MM.1S (cell line): ENCODE measurements around the gene OR10A5.

Experiments used
- DNase-seq: peaks from one replicate; pipeline ENCODE4 v3.0.0-alpha.2; 2015
- H2AFZ ChIP-seq: fragments of 300-600 bp; sonication (generic); 2 replicates; pipeline ENCODE4 v1.6.0; 2016; ENCODE audit warnings: antibody characterized with exemption, low read length
- H3F3A ChIP-seq: fragments of 300-600 bp; sonication (generic); 2 replicates; pipeline ENCODE4 v1.6.1; 2016; ENCODE audit warnings: mild to moderate bottlenecking, antibody characterized with exemption, low read length, moderate library complexity, mixed read lengths; ENCODE audit not compliant: insufficient read depth
- H3K27ac ChIP-seq: fragments of 300-600 bp; sonication (generic); 2 replicates; pipeline ENCODE4 v1.5.1; 2016; ENCODE audit warnings: mild to moderate bottlenecking, low read length
- H3K27me3 ChIP-seq: fragments of 300-600 bp; sonication (generic); replicated peaks from 2 replicates; pipeline ENCODE4 v1.6.0; 2016; ENCODE audit warnings: low read length; ENCODE audit not compliant: insufficient read depth
- H3K36me3 ChIP-seq: fragments of 300-600 bp; sonication (generic); replicated peaks from 2 replicates; pipeline ENCODE4 v1.6.1; 2016; ENCODE audit warnings: mild to moderate bottlenecking, low read length, mixed read lengths; ENCODE audit not compliant: insufficient read depth
- H3K4me1 ChIP-seq: fragments of 300-600 bp; sonication (generic); 2 replicates; pipeline ENCODE4 v1.6.1; 2016; ENCODE audit warnings: low read length, mixed read lengths
- H3K4me2 ChIP-seq: fragments of 300-600 bp; sonication (generic); 2 replicates; pipeline ENCODE4 v1.6.0; 2016; ENCODE audit warnings: low read depth, low read length
- H3K4me3 ChIP-seq: fragments of 300-600 bp; sonication (generic); 2 replicates; pipeline ENCODE4 v1.5.1; 2016; ENCODE audit warnings: low read length, mixed read lengths
- H3K79me2 ChIP-seq: fragments of 300-600 bp; sonication (generic); 2 replicates; pipeline ENCODE4 v1.6.1; 2016; ENCODE audit warnings: mixed run types, low read length, mixed read lengths
- H3K9ac ChIP-seq: fragments of 300-600 bp; sonication (generic); 2 replicates; pipeline ENCODE4 v1.6.1; 2016; ENCODE audit warnings: low read length, mixed read lengths
- H3K9me2 ChIP-seq: fragments of 300-600 bp; sonication (generic); replicated peaks from 2 replicates; pipeline ENCODE4 v1.6.1; 2016; ENCODE audit warnings: mild to moderate bottlenecking, low read length, mixed read lengths; ENCODE audit not compliant: insufficient read depth
- H3K9me3 ChIP-seq: fragments of 300-600 bp; sonication (generic); replicated peaks from 2 replicates; pipeline ENCODE4 v1.6.1; 2016; ENCODE audit warnings: mild to moderate bottlenecking, low read length, mixed read lengths; ENCODE audit not compliant: insufficient read depth
- H4K20me1 ChIP-seq: fragments of 300-600 bp; sonication (generic); 2 replicates; pipeline ENCODE4 v1.6.1; 2016; ENCODE audit warnings: mild to moderate bottlenecking, low read length, moderate library complexity, mixed read lengths; ENCODE audit not compliant: insufficient read depth
- CTCF ChIP-seq: fragments of 300-600 bp; sonication (generic); IDR thresholded peaks from 2 replicates; pipeline ENCODE4 v1.5.1; 2016; ENCODE audit warnings: antibody characterized with exemption, low read length, mixed read lengths
- EZH2 ChIP-seq: fragments of 300-600 bp; sonication (generic); optimal IDR thresholded peaks from 2 replicates; pipeline ENCODE3; 2017; ENCODE audit warnings: low read depth, mild to moderate bottlenecking, antibody characterized with exemption, low read length, mixed read lengths
- EZH2phosphoT487 ChIP-seq: fragments of 300-600 bp; sonication (generic); IDR thresholded peaks from 2 replicates; pipeline ENCODE4 v1.6.1; 2018; ENCODE audit warnings: antibody characterized with exemption, low read length

The OR10A5 gene

GRCh38 chr11:6813656-6814055, 31.8 kb upstream of the OR10A5 start:
- no peaks in the 10 kb centered on the region for H3K36me3 ChIP-seq
- H3K9me2 ChIP-seq, result no peaks in the 10 kb centered on the region
- H3F3A ChIP-seq, result no peaks in the 10 kb centered on the region
- no peaks in the 10 kb centered on the region for H3K79me2 ChIP-seq
- TF ChIP-seq CTCF, result no peak
- TF ChIP-seq EZH2phosphoT487, result no peak
- TF ChIP-seq EZH2, result no peak
- no peak overlapping the region for H2AFZ ChIP-seq
- H4K20me1 ChIP-seq, result no peaks in the 10 kb centered on the region
- 0 out of 2 replicates have a peak, but pooled peaks cover 3% of the 10 kb centered on the region for H3K4me1 ChIP-seq
- H3K9ac ChIP-seq, result no peak overlapping the region
- DNase-seq, result no peak
- no peak overlapping the region for H3K27ac ChIP-seq
- no peak overlapping the region for H3K4me2 ChIP-seq
- no peak overlapping the region for H3K4me3 ChIP-seq
- no peaks in the 10 kb centered on the region for H3K27me3 ChIP-seq
- H3K9me3 ChIP-seq, result no peaks in the 10 kb centered on the region

- H3K9ac ChIP-seq, result no peak overlapping the region
- H2AFZ ChIP-seq, result no peak overlapping the region
- no peak overlapping the region for H3K4me3 ChIP-seq
- TF ChIP-seq EZH2phosphoT487 (no peak), EZH2 (no peak), CTCF (no peak)
- H3K4me1 ChIP-seq, result 0 out of 2 replicates have a peak, but pooled peaks cover 3% of the 10 kb centered on the region
- no peak overlapping the region for H3K4me2 ChIP-seq
- H3F3A ChIP-seq, result no peaks in the 10 kb centered on the region
- H3K9me3 ChIP-seq, result no peaks in the 10 kb centered on the region
- no peaks in the 10 kb centered on the region for H3K9me2 ChIP-seq
- H3K79me2 ChIP-seq, result no peaks in the 10 kb centered on the region
- no peaks in the 10 kb centered on the region for H4K20me1 ChIP-seq
- no peaks in the 10 kb centered on the region for H3K27me3 ChIP-seq
- no peak overlapping the region for H3K27ac ChIP-seq
- no peak for DNase-seq
- no peaks in the 10 kb centered on the region for H3K36me3 ChIP-seq
Observed at GRCh38 chr11:6817694-6818093, 27.8 kb upstream of the OR10A5 start.

DNA sequence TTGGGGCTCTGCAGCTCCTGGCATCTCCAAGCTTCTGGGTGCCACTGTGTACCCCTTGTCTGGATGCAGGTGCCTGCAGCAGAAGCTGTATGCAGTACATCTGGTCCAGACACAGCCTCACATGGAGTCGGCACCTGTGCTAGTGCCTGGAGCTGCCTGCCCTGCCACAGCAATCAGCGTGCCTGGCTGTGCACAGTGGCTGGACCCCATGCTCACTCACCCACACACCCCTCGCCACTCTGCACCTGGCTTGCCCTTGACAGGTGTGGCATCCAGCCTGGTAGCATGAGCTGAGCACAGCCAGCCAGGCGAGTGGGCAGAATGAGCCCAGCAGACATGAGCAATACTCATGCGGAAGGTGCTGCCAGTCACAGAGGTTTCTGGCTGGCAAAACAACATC, 26.5 kb upstream of the OR10A5 start:
- no peaks in the 10 kb centered on the region for H3K4me1 ChIP-seq
- H4K20me1 ChIP-seq, result no peaks in the 10 kb centered on the region
- no peaks in the 10 kb centered on the region for H3K36me3 ChIP-seq
- no peaks in the 10 kb centered on the region for H3K79me2 ChIP-seq
- H3K9me2 ChIP-seq, result no peaks in the 10 kb centered on the region
- no peak overlapping the region for H3K9ac ChIP-seq
- H3F3A ChIP-seq, result no peaks in the 10 kb centered on the region
- TF ChIP-seq CTCF (no peak), EZH2phosphoT487 (no peak), EZH2 (no peak)
- H3K27me3 ChIP-seq, result no peaks in the 10 kb centered on the region
- H3K9me3 ChIP-seq, result no peaks in the 10 kb centered on the region
- H2AFZ ChIP-seq, result no peak overlapping the region
- no peak overlapping the region for H3K4me3 ChIP-seq
- H3K4me2 ChIP-seq, result no peak overlapping the region
- no peak for DNase-seq
- H3K27ac ChIP-seq, result no peak overlapping the region
